Activated CD4-positive, alpha-beta memory T cell treated with anti-CD3 and anti-CD28 coated beads, Interleukin-2, amount 10 ng/mL, durations not matched to agents 7 days and 5 days (primary cell): ENCODE data around the gene SLC27A4. TPM values are rescaled to one million over a fixed set of nuclear protein-coding genes. Genes with fewer than 3 reads are reported as not detected.

Experiments used
- CTCF ChIA-PET: fragments of 350-600 bp; sonication (Branson Sonifier 250); formaldehyde crosslinking; loops from one replicate; lab custom pipeline; 2021; ENCODE audit warnings: antibody characterized with exemption, inconsistent platforms; lab: Charles Lee
- POLR2A ChIA-PET: fragments of 350-600 bp; sonication (Branson Sonifier 250); formaldehyde crosslinking; loops from one replicate; lab custom pipeline; 2021; ENCODE audit warnings: antibody characterized with exemption; lab: Charles Lee
- DNase-seq: peaks from one replicate; pipeline ENCODE4 v3.0.0-alpha.2; 2020
- H3K27ac Mint-ChIP-seq: one replicate; pipeline ENCODE4 v1.8.0; 2021; ENCODE audit warnings: mild to moderate bottlenecking, mixed read lengths
- H3K27me3 Mint-ChIP-seq: one replicate; pipeline ENCODE4 v1.8.0; 2021; ENCODE audit warnings: mixed read lengths
- H3K36me3 Mint-ChIP-seq: one replicate; pipeline ENCODE4 v1.8.0; 2021; ENCODE audit warnings: low read depth, mixed read lengths
- H3K4me1 Mint-ChIP-seq: one replicate; pipeline ENCODE4 v1.8.0; 2021; ENCODE audit warnings: mixed read lengths
- H3K4me3 Mint-ChIP-seq: one replicate; pipeline ENCODE4 v1.8.0; 2021; ENCODE audit warnings: mild to moderate bottlenecking, mixed read lengths
- H3K9me3 Mint-ChIP-seq: one replicate; pipeline ENCODE4 v1.8.0; 2021; ENCODE audit warnings: mixed read lengths
- total RNA-seq, 2 experiments: library from RNA; stranded (reverse); gene quantifications; one replicate each; pipeline ENCODE4 v1.2.3, GENCODE V29; 2021

The SLC27A4 gene
- total RNA-seq, 2 experiments from 2014 or later: 13.6 to 14.0 TPM

DNA sequence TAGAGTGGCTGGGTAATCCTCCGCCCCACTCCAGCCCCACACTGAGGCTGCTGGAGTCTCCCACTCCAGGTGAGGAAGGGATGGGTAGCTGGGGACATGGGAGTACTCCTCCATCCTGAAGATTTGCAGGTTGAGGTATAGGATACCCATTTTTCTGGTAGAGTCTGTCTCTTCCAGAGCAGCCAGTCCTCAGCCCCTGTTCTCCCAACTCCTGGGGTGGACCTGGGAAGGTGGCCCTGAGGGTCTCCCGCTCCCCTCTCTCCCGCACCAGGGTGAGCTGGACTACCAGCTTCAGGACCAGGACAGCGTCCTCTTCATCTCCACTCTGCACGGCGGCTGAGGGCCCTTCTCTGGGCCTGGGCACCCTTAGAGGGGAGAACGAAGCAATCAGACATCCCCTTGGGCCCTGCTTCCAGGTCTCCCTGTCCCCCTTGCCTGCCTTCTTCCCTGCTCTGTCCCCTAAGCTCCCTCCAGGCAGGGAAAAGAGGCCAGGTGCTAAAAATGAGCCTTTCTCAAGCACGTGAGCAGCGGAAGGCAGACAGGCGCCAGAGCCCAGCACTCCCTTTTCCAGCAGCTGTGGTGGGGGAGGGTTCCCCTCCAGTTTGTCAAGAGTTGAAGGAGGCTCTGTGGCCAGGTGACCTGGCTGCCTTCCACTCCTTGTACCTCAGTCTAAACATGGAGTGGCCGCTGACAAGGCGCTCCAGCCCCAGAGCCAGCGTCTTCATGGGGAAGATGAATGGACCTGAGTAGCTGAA, 49.2 kb downstream of the SLC27A4 start:
- ChIA-PET POLR2A (no interaction called here), CTCF (interaction anchor here (1.9 kb wide), 1 partner anchor 28 kb away, joined by 7 read pairs; no protein-coding TSS in a partner anchor)
- no peaks in the 10 kb centered on the region for H3K4me1 Mint-ChIP-seq
- H3K4me3 Mint-ChIP-seq: no peak overlapping the region
- H3K9me3 Mint-ChIP-seq: no peaks in the 10 kb centered on the region
- DNase-seq: no peak
- peaks cover 24% of the 10 kb centered on the region for H3K36me3 Mint-ChIP-seq
- no peak overlapping the region for H3K27ac Mint-ChIP-seq
- H3K27me3 Mint-ChIP-seq: no peaks in the 10 kb centered on the region

DNA sequence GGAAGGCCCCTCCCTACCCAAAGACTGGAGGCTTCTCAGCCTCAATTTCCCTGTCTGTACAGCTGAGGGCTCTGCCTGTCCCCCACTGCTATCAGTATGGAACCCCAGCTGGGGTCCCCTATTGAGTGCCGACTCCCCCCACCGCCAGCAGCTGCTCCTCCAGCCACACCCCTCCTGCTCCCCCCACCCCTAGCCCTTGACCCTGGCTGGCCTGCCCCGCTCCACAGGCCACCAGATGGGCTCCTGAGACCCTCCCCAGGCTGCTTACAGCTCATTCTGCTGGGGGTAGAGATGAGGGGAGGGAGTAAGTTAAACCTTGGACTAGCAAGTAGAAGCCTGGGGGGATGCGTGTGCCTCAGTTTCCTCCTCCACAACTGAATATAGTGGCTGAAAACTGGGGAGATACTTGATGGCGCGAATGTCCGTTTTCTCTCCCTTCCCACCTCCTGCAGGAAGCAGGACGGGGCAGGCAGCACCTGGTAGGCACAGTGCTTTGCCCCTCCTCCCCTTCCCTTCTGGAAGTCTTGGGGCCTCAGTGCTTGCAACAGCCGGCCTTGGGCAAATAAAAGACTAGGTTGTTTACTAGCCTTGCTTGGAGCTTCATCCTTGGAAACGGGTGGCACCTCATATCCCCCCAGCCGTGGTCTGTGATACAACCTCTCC, 50.0 kb downstream of the SLC27A4 start:
- no peak overlapping the region for H3K4me3 Mint-ChIP-seq
- no peaks in the 10 kb centered on the region for H3K4me1 Mint-ChIP-seq
- no peaks in the 10 kb centered on the region for H3K9me3 Mint-ChIP-seq
- ChIA-PET CTCF (interaction anchor here (1.9 kb wide), 1 partner anchor 29 kb away, joined by 7 read pairs; no protein-coding TSS in a partner anchor), POLR2A (interaction anchor here (0.5 kb wide), 1 partner anchor 1135 kb away, joined by 3 read pairs; no protein-coding TSS in a partner anchor)
- peaks cover 21% of the 10 kb centered on the region for H3K36me3 Mint-ChIP-seq
- H3K27ac Mint-ChIP-seq: no peak overlapping the region
- H3K27me3 Mint-ChIP-seq: no peaks in the 10 kb centered on the region
- no peak for DNase-seq

DNA sequence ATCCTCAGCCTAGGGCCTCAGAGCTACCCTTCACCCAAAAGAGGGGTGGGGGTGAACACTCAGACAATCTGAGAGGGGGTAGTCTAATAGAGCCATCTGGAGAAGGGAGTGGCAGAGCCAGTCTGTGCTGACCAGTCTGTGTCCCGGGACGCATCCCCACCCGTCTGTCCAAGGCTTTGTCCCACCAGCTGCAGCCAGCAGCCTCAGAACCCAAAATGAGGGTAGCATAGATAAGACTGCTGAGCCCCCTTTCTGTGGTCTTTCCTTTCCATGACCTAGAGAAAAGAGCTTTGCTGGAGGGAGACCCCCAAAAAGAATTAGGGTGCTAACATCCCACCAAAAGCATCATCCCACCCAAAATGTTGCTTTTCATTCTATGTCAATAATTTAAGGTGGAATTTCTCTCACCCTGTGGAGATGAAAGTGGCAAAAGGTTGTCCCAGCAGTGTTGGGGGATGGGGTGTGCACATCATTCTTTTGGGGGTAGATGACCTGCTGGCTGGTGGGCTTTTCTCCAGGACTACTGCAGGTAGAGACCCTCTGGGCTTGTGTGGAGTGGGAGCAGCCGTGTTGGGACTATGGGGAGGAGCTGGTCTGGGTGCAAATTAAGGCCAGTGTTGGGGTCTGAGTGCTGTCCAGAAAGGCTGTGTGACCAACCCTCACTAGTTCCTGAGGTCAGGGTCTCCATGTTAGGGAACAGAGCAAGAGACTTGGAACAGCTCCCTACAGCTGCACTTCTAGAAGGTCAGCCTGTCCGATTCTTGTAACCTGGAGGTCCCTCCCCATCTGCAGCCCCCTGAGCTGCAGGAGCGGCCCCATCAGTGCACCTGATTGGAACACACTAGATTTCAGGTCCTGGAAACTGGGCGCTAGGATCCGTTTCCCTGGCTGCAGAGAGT, 50.7 kb downstream of the SLC27A4 start:
- H3K4me1 Mint-ChIP-seq: no peaks in the 10 kb centered on the region
- H3K4me3 Mint-ChIP-seq: no peak overlapping the region
- H3K9me3 Mint-ChIP-seq: no peaks in the 10 kb centered on the region
- H3K27me3 Mint-ChIP-seq: no peaks in the 10 kb centered on the region
- H3K27ac Mint-ChIP-seq: no peak overlapping the region
- DNase-seq: no peak
- ChIA-PET CTCF (interaction anchor here (1.9 kb wide), 1 partner anchor 29 kb away, joined by 7 read pairs; no protein-coding TSS in a partner anchor), POLR2A (interaction anchor here (0.5 kb wide), 1 partner anchor 1136 kb away, joined by 3 read pairs; no protein-coding TSS in a partner anchor)
- peaks cover 21% of the 10 kb centered on the region for H3K36me3 Mint-ChIP-seq

DNA sequence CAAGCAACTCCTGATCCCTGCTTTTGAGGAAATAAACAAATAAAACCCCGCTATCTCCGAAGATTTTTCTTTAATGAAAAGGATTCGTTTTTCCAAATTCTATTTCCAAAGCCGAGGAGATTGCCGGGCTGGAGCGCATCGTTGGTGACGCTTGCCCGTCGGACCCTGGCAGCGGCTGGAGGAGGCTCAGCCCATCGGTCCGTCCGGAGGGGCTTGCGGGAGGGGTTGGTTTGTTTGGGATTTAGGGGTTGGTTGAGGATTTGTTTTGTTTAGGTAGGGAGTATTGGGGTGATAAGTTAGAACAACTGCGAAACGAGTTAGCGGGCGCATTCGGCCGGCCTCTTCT, 51.6 kb downstream of the SLC27A4 start:
- H3K9me3 Mint-ChIP-seq: no peaks in the 10 kb centered on the region
- H3K27ac Mint-ChIP-seq: no peak overlapping the region
- DNase-seq: no peak
- no peak overlapping the region for H3K4me3 Mint-ChIP-seq
- peaks cover 4% of the 10 kb centered on the region for H3K27me3 Mint-ChIP-seq
- no peaks in the 10 kb centered on the region for H3K4me1 Mint-ChIP-seq
- peaks cover 21% of the 10 kb centered on the region for H3K36me3 Mint-ChIP-seq
- ChIA-PET CTCF (no interaction called here), POLR2A (no interaction called here)

DNA sequence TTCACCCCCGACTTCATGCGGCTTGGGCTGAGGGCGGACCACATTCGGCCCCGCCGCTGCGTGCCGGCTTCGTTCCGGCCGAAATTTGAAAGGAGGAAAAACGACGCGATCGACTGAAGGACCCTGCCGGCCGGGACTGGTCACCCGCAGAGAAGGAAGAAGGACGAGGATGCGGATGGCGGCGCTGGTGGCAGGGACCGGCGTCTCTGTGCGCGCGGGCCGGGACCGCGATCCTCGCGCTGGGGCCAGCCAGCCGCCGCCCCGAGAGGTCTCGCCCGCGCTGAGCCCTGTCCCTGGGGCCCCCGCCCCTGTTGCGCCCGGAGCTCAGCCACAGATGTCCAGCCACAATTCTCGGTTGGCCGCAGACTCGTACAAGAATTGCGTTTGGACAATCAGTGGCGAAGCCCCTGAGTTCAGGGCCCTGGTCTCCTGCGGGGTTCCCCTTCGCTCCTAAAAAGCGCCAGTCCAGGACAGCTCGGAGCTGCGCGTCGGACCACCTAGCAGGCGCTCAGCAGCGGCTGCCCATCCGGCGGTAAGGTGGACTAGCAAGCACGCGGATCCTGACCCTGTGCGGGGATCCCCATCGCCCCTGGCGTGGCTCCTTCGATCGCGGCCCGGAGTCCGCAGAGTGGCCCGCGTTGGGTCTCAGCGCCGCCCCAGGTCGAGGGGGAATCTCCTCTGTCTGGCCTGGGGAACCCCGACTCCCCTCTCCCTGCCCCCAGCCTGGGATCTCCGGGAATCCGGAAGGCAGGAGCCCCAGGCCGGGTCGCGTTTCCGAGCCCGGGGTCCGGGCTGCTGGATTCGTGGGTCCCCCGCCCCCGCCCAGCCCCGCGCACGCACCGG, 52.2 kb downstream of the SLC27A4 start:
- no peaks in the 10 kb centered on the region for H3K9me3 Mint-ChIP-seq
- ChIA-PET CTCF (no interaction called here), POLR2A (no interaction called here)
- peaks cover 10% of the 10 kb centered on the region for H3K27me3 Mint-ChIP-seq
- no peaks in the 10 kb centered on the region for H3K4me1 Mint-ChIP-seq
- no peak overlapping the region for H3K4me3 Mint-ChIP-seq
- H3K36me3 Mint-ChIP-seq: peaks cover 19% of the 10 kb centered on the region
- no peak overlapping the region for H3K27ac Mint-ChIP-seq
- no peak for DNase-seq

DNA sequence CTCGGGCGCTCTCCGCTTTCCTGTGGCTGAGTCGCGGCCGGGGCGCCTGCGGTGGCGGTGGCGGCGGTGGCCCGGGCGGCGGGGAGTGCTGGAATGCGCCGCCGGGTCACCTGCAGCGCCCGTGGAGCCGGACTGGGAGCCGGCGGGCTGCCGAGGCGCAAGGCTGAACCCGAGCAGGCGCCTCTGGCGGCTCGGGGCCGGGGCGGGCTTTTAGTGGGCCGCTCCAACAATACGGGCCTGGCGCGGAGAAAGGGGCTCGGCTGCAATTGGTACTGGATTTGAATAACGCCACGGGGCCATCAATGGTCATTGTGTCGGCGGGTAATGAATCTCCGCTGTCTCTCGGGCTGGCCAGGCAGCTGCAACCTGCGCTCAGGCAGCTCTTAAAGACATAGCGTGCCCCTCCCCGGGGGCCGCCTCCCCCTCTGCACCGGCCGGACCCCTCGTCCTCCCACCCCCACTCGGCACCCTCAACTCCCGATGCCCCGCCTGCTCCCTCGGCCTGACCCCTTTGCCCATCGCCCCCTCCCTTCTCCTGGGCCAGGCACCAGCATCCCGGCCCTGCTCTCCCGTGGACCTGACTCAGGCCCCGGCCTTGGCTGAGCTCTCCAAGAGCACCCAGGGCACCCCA, 52.9 kb downstream of the SLC27A4 start:
- DNase-seq: no peak
- CTCF ChIA-PET: interaction anchor here (0.5 kb wide), 1 partner anchor 114 kb away, joined by 3 read pairs; no protein-coding TSS in a partner anchor

DNA sequence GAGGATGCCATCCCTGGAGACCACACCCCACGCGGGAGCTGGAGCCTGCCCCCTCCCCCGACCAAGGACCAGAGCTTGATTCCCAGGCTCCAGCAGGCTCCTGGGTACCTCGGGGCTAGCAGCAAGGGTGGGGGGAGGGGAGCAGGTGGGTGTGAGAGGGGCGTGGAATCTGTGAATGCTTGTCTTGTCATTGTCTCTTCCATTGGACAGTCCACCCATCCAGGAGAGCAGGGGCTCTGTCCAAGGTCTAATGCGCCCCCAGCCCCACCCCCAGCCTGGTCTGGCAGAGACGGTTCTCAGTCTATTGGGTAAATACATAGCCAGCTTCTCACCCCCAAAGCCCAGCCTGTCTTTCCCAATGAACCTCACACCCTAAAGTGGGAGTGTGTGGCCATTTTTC, 53.6 kb downstream of the SLC27A4 start:
- peaks cover 14% of the 10 kb centered on the region for H3K27me3 Mint-ChIP-seq
- no peak overlapping the region for H3K4me3 Mint-ChIP-seq
- DNase-seq: no peak
- ChIA-PET POLR2A (interaction anchor here (1.7 kb wide), 1 partner anchor 23 kb away, joined by 4 read pairs; the partner anchor contains the start of gene URM1), CTCF (interaction anchor here (0.5 kb wide), 1 partner anchor 114 kb away, joined by 3 read pairs; no protein-coding TSS in a partner anchor)
- no peaks in the 10 kb centered on the region for H3K4me1 Mint-ChIP-seq
- H3K36me3 Mint-ChIP-seq: peaks cover 12% of the 10 kb centered on the region
- H3K9me3 Mint-ChIP-seq: no peaks in the 10 kb centered on the region
- no peak overlapping the region for H3K27ac Mint-ChIP-seq

More for the DNA sequence above, 52.9 kb downstream of the SLC27A4 start:
- Mint-ChIP-seq H3K27ac (no peak overlapping the region), H3K36me3 (peaks cover 13% of the 10 kb centered on the region), H3K27me3 (peaks cover 14% of the 10 kb centered on the region), H3K4me1 (no peaks in the 10 kb centered on the region), H3K9me3 (no peaks in the 10 kb centered on the region), H3K4me3 (no peak overlapping the region)
- POLR2A ChIA-PET: no interaction called here

DNA sequence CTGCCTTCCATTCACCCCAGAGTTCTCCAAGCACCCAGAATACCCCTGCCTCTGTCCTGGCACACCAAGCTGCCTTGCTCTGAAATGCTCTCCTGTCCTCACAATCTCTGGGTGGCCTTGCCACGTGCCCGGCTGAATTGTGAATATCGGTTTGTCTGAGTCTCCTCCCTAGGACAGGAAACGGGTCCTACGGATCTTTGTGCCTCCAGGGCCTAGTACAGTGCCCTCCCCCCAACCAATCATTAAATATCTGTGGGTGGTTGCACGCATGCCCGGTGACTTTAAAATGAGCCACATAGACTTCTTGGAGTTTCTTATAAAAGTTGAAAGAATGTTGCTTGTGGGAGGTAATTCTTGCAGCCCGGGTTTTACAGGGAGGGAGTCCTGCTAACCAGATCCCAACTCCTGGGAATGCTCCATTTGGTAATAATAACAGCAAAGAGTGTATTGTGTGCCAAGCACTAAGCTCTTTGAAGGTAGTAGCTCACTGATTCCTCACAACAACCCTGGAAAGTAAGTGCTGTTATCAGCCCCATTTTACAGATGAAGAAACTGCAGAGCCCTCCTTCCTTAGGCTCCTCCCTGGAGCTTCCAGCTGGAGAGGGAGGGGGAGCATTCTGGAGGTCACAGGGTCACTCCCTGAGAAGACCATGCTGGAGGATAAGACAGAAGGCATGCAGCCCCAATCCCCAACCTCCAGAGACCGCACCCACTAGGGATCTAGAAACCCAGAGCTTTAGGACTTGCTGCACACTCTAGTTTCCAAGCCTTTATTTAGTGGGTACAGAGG, 54.2 kb downstream of the SLC27A4 start:
- CTCF ChIA-PET: no interaction called here
- no peak overlapping the region for H3K4me3 Mint-ChIP-seq

DNA sequence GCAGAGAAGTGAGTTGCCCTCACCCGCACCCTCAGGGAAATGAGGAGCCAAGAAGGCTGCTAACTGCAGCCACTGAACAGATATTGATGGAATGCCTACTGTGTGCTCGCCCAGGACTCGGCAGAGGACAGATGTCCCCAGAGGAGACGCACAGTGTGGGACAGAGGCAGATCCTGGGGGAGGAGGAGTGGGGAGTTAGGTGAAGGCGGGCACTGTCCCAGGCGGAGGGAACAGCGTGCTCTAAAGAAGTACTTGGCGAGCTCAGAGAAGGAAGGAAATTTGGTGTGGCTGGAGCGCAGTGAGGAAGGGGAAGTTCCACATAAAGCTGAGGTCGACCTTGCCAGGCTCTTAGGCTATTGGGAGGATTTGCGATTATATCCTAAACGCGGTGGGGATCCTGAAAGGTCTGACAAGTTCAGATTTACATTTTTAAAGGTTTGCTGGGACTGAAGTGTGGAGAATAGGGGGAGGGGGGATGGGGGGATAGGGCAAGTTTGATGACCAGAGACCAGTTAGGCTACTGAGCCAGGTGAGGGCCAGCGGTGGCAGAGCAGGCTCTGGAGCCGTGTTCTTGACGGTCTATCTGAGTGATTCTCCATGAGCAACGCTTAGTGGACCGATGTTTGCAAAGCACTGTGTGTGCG, 56.8 kb downstream of the SLC27A4 start:
- H3K27me3 Mint-ChIP-seq: peaks cover 16% of the 10 kb centered on the region
- H3K9me3 Mint-ChIP-seq: no peaks in the 10 kb centered on the region
- DNase-seq: no peak
- ChIA-PET POLR2A (interaction anchor here (1.3 kb wide), 1 partner anchor 23 kb away, joined by 4 read pairs; the partner anchor contains the start of gene CERCAM), CTCF (interaction anchor here (1.3 kb wide), 1 partner anchor 34 kb away, joined by 3 read pairs; no protein-coding TSS in a partner anchor)
- H3K4me3 Mint-ChIP-seq: no peak overlapping the region
- no peaks in the 10 kb centered on the region for H3K4me1 Mint-ChIP-seq
- no peak overlapping the region for H3K27ac Mint-ChIP-seq
- peaks cover 2% of the 10 kb centered on the region for H3K36me3 Mint-ChIP-seq

More for the DNA sequence above, 54.2 kb downstream of the SLC27A4 start:
- POLR2A ChIA-PET: interaction anchor here (1.7 kb wide), 1 partner anchor 23 kb away, joined by 4 read pairs; the partner anchor contains the start of gene URM1
- Mint-ChIP-seq H3K36me3 (peaks cover 10% of the 10 kb centered on the region), H3K27ac (no peak overlapping the region), H3K4me1 (no peaks in the 10 kb centered on the region), H3K9me3 (no peaks in the 10 kb centered on the region), H3K27me3 (peaks cover 14% of the 10 kb centered on the region)
- no peak for DNase-seq

DNA sequence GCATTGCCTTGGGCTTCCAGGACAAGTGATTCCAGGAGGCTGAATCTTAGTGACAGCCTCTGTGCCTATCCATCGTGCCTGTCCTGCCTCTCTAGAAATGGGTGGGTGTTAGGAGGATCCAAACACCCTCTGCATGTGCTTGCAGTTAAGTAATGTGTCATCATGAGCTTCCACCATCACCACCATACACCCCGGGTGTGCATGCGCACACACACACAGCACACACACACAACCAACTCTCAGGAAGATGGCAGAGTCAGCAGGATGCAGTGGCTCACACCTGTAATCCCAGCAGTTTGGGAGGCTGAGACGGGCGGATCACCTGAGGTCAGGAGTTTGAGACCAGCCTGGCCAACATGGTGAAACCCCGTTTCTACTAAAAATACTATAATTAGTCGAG, 57.5 kb downstream of the SLC27A4 start:
- Mint-ChIP-seq H3K27me3 (peaks cover 17% of the 10 kb centered on the region), H3K4me3 (no peak overlapping the region), H3K4me1 (no peaks in the 10 kb centered on the region), H3K9me3 (no peaks in the 10 kb centered on the region), H3K27ac (no peak overlapping the region), H3K36me3 (no peaks in the 10 kb centered on the region)
- CTCF ChIA-PET: interaction anchor here (1.0 to 1.3 kb wide), 2 partner anchors 22 to 35 kb away, joined by 3 read pairs; no protein-coding TSS in a partner anchor
- POLR2A ChIA-PET: interaction anchor here (1.3 kb wide), 1 partner anchor 22 kb away, joined by 4 read pairs; the partner anchor contains the start of gene CERCAM
- no peak for DNase-seq
